A549 treated with AZD9567 at 1 μM for 4 hours (cell line): ENCODE measurements around the gene PSTPIP2. TPM values are rescaled to one million over a fixed set of nuclear protein-coding genes. Genes with fewer than 3 reads are reported as not detected.

Experiments used
- total RNA-seq: library from RNA; stranded (reverse); fragments of 200-300 nt; extraction: Qiagen RNA extraction; gene quantifications from 5 replicates; pipeline ENCODE4 v1.2.3, GENCODE V29; 2022; ENCODE audit not compliant: insufficient read depth

Gene PSTPIP2
- total RNA-seq: 0.14 to 0.16 TPM (median 0.15 TPM) in 4 of 5 replicates, not detected in the other

GRCh38 chr18:46071653-46072375 is at the start of gene PSTPIP2:
Gene PSTPIP2 (minus strand): TSS chr18:46072260. CDS start chr18:46072188, 72 bp downstream.

DNA sequence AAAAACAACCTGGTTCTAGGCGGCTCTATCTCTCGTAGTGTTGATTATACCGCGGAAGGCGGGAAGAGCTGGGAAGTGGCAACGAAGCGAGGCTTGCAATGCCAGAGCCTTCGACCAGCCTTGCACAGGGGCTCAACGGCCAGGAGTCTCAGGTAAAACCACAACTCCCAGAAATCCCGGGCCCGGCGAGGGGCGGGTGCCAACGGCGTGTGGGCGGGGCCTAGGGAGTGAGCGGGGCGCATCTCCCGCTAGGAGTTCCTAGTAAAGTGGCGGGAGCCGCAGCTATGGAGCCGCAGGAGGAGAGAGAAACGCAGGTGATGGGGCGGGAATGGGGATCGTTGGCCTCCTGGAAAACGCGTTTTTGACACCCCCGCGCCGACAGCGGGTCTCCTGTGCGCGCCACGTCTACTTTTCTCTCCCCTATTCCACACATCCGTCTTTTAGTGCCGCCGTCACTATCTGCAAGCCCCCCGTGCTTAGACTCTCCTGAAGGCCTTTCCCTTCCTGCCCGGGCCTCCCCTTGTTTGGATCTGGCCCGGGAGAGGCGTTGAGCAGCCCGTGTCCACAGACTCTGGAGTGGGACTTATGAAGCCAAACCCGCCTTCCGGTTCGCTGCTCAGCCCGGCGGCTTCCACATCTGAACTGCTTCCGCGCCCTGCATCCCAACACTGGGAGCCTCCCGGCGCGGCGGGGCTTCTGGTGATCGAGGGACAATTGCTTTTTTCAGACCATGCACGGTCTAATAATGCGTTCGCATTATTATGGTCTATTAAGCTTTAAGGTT is 32.3 kb upstream of the PSTPIP2 start, which contains the start of gene HAUS1:
HAUS1 (plus strand) TSS at position 258 of the 784 bp plus-strand sequence; CDS start at position 285, 27 bp downstream.

GRCh38 chr18:46097801-46098615 is 25.9 kb upstream of the PSTPIP2 start, which contains the start of gene ATP5F1A:
Gene ATP5F1A (minus strand): TSS chr18:46098296. CDS start chr18:46098231, 65 bp downstream.

GRCh38 chr18:45967007-45967706 is 104.9 kb downstream of the PSTPIP2 start, which contains the start of gene EPG5:
Gene EPG5 (minus strand): TSS chr18:45967329. CDS start chr18:45967239, 90 bp downstream.

Other genes with a start within 250 kb of the PSTPIP2 start
- gene SIGLEC15, start 246.6 kb downstream of the PSTPIP2 start, total RNA-seq: not detected in 5 replicates
- 3.6 to 5.6 TPM (median 4.2 TPM) in 5 replicates for gene EPG5, start 104.9 kb downstream of the PSTPIP2 start, total RNA-seq
- gene ATP5F1A, start 26.0 kb upstream of the PSTPIP2 start, total RNA-seq: 303 to 356 TPM (median 319 TPM) in 5 replicates
- gene HAUS1, start 32.1 kb upstream of the PSTPIP2 start, total RNA-seq: 26.3 to 37.7 TPM (median 36.4 TPM) in 5 replicates